ENCODE data around the gene FBXO7.

Gene FBXO7

DNA sequence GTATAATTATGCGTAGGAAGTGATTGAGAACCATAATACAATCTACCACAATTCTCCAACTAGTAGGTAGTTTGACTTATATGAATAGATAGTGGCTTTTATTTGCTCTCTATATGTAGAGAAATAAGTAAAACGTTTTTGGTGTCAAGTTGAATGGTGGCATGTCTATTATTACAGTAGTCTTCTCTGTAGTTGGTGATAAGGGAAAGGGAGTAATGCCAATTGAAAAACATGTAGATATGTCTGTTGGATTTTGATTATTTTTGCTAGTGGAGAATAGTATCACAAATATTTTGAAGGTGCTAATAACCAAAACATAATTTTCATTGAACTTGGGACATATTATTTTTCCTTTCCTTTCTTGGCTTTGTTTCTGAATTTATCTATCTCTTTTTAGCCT is 17.5 kb downstream of the FBXO7 start:
- DNase-seq = no peak

DNA sequence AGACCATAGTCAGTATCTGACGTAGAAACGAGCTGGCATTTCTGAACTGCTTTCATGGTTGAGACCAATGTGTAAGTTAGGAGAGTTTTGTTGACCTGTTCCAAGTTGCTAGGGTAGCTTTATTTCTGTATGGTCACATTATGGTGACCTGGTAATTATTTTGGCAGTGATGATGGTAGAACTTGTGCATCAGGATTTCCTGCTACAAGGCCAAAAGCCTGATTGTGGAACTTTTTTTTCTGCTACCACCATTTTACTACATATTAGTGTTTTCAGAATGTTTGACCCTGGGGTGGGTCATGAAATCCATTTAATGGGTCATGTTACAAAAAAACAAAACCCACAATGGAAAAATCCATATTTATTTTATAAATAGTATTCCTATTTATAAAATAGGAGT is 18.9 kb downstream of the FBXO7 start:
- no peak for DNase-seq

DNA sequence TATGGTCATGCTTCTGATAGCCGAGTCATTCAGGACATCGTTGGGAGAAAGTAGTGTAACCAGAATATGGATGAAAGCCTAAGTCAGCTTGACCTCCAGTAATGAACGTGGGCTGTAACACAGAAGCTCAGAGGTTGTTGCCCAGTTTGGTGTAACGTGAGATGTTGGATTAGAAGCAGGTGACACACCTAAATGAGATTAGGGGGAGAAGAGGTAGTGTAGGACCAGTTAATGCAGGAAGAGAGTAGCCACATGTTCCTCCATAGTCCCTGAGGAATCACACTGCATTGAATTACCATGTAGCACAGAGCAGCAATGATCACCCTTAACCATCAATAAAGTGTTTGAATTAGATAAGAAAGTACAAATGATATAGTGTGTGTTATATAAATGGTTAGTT is 20.4 kb downstream of the FBXO7 start:
- DNase-seq = no peak

DNA sequence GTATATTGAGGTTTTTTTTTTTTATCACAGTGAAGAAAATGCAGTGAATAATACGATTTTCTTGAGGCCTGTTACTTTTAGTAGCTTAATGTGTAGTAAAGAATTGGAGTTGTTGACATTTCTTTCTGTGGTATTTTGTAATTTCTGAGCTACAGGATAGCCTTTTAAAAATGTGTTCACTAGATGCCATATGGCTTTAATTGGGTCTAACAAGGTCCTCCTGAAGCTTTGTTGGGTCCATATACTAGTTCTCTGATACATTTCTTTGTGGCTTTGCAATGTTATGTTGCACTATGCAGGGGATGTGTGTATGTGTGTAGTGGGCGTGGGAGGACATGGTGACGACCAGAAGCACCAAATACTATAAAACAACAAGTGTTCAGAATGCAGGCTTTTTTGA is 25.1 kb downstream of the FBXO7 start:
- no peak for DNase-seq

DNA sequence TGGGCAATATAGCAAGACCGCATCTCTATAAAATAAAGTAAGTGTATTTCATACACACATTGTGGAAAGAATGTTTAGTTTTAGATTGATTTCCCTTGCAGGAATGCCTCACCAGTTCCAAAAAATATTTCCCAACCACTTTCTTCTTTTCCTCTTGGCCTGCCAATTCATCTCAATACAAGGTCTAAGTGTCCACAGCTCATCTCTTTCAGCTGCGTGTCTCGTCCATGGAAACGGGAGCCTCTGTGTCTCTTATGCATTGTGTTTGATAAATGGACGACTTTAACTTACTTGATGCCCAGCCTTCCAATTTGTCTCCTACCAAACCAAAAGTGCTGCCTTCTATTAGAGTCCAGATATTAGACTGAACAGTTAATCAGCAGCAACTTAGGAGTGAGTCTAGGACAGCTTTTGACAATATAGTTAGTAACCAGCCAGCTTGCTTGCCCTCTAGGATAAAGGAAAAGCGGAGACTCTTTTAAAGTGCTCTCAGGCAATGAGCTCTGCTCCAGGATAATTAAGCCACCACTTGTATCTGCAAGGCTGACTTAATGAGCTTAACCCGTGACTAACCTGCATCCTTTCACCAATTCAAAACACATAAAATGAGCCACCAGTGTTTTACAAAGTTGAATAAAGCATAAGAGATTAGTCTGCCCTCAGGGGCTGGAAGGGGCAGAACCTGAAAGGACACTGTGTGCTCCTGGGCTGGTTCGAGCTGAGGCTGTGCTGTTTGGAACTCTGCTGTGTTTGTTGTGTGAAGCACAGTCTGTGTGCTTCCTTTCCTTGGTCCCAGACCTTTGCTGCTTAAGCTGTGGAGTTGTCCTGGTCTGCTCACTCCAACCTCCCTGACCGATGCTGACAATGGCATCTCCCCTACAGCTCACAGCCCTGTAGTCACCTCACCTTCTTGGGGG is 27.5 kb downstream of the FBXO7 start:
- DNase-seq = no peak

DNA sequence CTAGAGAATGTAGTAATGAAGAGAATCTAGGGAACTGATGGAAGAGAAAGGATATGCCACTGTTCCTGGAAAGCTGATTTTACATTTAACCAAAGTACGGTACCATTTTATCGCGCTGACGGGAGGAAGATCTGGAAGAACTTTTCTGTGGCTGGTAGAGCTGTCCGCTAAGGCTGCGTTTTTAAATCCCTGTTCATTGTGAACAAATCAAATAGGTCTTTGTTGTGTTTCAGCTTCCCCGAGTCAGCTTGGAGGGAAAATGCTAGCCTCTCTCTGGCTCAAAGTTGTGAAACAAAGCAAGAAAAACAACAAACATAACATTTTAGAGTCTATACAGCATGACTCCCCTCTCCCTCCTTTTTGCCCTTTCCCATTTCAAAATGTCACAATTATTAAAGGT is 34.4 kb downstream of the FBXO7 start:
- no peak for DNase-seq

DNA sequence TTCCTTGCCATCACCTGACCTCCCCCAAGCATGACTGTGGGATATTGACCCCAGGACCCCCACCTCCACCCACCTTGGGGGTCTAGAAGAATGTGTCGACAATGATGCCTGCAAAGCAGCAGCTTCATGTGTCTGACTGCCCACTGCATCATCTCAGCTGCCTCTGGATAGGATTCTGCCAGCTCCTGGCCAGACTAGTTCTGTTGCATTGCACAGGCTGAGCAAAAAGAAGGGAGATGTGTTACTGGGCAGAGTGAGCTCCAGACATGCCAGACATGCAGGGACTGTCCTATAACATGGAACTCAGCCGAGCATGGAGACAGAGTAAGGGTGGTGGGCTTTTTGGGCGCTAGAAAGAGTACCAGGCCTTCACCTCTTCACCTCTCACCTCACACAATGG is 36.7 kb downstream of the FBXO7 start:
- DNase-seq = no peak

DNA sequence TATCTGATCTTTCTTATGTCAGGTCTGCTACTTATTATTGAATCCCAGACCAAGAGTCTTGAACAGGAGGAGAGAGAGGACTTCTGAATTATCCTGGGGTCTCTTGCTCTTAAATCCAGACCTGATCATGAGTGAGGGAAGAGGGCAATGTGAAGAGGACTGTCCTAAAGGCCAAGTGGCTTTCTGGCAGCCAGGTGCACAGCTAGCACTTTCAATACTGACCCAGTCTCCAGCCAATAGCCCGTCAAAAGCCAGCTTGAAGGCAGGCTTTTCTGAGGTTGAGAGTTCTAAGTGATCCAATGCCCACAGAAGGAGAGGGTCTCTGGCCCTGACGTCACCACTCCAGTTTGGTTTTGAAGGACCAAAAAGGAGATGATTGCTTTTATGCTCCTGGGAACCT is 37.2 kb downstream of the FBXO7 start:
- DNase-seq = no peak

DNA sequence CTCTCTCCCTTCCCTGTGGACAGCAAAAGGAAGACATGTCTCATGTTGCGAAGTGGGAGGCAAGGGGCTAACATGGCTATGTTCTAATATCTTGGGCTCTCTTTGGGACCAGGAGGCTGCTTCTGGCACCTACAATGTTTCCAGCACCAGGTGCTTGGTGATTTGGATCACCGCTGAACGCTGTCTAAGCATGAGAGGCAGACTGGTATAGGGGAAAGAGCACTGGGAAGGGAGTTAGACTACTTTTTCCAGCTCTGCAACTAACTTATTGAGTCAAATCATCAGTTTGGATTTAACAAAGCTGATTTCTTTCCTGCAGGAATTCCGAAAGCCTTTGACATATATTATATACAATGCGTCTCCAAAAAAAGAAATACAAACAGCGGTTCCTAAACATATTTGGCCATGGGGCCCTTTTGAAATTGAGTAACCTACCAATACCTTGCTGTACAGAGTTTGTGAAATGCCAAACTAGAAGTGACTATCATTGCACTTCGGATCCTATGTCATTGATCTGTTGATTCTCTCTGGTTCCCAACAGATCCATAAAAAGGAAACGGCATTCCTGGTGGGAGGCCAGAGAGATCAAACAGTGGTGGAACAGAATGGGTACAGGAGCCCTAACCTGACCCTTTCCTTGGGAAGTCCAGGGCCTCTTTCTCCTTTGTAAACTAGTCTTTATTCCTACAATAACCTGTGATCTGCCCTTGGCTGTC is 37.8 kb downstream of the FBXO7 start:
- no peak for DNase-seq

DNA sequence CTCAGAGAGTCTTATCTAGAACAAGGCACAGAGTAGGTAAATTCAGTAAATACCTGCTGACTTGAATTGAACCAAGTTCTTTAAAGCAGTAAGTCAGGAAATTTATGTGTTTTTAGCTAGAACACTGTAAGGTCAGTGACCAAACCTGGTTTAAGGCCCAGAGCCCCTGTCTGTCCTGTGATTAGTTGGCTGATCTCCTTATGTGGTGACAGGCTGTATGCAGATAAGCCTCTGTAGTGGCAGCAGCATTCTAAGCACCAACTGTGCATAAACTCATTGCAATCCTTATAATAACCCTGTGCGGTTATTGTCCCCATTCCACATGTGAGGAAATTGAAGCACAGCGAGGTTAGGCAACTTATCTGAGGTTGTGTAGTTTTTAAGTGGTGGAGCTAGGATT is 40.5 kb downstream of the FBXO7 start:
- DNase-seq = no peak

DNA sequence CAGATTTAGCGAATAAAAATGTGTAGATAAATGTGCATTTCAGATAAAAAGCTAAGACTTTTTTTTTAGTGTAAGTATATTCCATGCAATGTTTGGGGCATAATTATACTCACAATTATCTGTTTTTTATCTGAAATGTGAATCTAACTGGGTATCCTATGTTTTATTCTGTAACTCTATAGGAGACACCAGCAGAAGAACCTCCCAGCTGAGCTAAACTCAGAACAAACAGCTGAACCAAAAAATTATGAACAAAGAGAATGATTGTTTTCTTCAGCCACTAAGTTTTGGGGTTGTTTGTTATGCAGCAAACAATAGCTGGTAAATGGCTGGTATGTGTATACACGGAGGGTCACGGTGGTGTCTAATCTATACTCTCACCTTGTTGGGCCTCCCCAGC is 42.9 kb downstream of the FBXO7 start:
- no peak for DNase-seq

DNA sequence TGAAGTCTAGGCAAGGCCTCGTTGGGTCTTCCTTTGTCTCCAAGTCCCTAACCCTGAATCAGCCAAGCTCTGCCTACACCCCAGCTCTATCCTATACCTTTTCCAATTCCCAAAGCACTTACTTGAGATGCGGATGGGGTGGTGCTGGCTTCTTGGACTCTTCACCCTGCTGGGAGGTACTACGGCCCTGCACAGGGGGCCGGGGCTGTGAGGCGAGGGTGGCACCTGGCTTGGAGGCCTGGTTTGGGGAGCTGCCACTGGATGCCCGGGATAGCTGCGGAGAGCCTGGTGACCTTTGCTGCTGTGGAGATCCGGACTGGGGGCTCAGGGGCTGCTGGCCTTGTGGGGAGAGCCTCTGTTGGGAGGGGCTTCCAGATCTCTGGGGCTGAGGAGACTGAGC is 43.3 kb downstream of the FBXO7 start:
- no peak for DNase-seq

DNA sequence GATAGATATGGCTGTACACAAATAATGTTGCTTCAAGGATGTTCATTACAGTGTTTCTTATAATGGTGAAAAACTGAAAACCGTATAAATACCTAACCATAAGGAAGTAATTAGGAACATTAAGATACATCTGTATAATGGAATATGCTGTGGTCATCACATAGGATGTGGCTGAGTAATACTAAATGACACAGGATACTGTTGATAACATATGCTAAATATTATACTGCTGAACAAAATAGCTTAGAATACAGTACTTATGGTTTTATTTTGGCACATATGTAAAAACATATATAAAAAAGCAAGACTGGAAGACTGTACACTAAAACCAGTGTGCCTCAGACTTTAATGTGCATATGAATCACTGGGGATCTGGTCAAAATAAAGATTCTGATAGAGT is 43.8 kb downstream of the FBXO7 start:
- no peak for DNase-seq

DNA sequence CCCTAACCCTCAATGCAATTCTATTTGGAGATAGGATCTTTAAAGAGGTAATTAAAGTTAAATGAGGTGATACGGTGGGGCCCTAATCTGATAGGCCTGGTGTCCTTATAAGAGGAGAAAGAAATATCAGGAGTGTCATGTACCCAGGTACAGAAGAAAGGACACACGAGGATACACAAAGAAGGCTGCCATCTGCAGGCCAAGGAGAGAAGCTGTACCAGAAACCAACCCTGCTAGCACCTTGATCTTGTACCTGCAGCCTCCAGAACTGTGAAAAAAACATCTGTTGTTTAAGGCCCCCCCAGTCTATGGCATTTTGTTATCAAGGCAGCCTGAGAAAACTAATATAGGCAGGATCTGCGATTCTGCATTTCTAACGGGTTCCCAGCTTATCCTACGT is 44.2 kb downstream of the FBXO7 start:
- no peak for DNase-seq

DNA sequence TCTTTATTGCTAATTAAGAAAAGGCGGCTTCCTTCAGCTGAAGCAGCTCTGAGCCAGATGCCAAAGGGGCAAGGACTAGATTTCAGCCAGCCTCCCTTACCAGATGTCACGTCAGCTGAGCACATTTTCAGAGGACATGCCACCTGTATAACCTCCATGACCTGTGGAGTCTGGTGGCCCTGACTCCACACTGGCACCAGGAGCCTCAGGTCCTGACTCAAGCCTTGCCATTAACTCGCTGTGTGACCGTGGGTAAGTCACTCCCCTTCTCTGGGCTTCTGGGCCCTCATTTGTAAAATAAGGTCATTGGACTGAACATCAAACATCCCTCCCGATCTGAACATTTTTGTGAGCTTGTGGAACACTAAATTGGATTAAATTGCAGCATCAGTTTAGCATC is 46.0 kb downstream of the FBXO7 start:
- DNase-seq = no peak

DNA sequence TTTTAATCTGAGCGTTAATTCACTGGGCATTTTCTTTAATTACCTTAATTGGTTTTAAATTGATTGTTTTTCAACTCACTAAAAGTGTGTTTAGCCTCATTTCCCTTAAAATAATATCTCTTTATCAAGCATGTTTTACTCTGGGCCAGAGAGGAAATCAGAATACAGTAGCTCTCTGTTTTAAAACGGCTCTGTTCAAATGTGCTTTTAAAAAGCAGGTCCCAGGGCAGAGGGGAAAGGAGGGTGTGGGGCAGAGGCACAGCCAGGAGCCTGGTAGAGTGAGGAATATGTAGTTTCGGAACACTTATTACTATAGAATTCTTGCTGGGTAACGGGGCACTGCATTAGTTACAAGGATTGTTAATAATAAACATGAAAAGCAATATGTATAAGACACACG is 47.6 kb downstream of the FBXO7 start:
- no peak for DNase-seq

DNA sequence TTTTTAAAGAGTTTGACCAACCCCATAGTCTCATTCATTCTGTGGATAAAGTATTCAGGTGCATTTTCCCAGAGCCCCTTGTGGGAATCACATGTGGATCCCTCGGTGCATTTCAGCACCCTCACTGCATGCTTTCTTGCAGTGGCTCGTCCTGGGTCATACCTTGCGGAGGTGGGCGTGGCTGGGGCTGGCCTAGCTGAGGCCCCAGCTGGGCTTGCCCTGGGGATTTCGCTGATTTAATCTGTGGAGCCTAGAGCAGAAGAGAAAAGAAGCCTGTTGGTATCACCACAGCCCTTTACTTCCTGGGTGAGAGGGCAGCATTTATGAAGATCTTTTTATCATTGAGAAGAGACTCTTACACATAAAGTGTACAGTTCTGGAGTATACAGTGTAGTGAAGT is 53.1 kb downstream of the FBXO7 start:
- DNase-seq = no peak

DNA sequence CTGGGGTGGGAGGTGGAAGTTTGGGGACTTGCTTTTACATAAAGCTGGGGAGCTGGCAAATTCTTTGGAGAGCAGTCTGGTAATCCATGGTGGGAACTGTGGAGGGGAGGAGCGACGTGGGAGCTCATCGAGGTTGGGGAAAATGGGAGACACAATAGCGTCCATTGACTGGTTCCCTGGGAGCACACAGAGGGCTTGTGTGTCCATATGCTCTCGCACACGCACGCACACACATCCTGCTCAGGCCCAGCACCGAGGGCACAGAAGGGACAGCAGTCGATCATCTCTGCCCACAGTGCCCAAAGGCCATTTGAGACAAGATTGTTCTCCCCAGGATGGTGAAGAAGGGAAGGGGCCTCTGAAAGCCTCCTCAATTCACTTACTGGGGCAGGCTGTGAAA is 53.7 kb downstream of the FBXO7 start:
- DNase-seq = no peak

DNA sequence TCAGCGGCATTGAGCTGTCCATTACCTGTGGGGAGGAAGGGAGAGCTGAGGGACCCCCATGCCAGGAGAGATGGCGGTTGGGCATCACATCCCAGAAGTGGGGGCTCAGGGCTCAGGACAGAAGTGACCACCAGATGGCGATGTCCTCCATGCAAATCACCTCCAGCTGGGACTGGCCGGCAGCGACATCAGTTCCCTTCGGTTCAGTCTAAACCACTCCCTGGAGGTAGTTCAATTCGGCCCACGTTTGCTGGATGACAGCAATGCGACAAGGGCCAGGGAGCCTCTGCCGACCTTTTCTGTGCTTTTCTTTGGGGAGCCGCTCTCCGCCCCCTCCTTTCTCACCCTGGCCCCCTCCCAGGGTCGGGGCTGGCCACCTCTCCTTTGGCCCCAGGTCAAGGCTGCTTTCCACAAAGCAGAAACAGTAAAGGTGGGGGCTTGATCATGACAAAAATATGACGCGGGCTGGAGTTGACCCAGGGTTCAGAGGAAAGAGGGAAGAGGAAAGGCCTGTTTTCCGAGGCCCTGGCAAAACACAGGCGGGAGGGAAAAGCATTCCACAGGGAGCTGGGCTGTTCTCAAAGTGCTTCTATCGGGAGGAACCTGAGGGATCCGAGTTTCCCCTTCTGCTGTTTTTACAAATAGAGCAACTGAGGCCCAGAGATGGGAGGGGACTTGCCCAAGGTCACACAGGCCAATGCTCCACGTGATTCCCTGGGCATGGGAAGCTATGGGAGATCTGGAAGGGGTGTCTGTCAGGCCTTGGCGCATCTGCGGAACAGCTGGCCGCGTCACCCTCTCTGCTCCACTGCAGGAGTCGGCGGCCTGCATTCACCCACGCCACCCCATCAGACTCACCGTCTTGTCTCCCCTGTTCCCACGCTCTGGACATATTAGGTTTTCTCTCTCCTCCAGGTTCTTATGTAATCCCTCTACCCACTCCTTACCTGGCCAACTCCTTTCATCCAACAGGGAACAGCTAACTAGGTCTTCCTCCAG is 54.7 kb downstream of the FBXO7 start:
- DNase-seq = peak; percentile 12

DNA sequence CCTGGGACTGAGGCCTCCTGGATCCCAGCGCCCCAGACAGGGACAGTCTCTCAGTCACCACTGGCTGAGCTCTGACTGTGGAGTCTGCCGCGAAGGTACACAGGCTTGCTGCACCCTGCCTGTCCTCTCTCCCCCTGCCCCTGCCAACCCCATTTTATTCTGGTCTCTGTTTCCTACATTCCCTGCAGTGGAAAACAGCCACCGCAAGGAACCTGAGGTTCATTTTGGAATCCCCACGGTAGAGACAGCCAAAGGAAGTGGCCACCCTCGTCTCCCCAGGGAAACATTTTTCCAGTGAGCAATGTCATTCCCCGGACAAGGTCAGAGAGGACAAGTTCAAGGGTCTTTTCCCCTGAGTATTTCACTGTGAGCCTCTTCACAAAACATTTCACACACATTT is 56.6 kb downstream of the FBXO7 start:
- DNase-seq = no peak

DNA sequence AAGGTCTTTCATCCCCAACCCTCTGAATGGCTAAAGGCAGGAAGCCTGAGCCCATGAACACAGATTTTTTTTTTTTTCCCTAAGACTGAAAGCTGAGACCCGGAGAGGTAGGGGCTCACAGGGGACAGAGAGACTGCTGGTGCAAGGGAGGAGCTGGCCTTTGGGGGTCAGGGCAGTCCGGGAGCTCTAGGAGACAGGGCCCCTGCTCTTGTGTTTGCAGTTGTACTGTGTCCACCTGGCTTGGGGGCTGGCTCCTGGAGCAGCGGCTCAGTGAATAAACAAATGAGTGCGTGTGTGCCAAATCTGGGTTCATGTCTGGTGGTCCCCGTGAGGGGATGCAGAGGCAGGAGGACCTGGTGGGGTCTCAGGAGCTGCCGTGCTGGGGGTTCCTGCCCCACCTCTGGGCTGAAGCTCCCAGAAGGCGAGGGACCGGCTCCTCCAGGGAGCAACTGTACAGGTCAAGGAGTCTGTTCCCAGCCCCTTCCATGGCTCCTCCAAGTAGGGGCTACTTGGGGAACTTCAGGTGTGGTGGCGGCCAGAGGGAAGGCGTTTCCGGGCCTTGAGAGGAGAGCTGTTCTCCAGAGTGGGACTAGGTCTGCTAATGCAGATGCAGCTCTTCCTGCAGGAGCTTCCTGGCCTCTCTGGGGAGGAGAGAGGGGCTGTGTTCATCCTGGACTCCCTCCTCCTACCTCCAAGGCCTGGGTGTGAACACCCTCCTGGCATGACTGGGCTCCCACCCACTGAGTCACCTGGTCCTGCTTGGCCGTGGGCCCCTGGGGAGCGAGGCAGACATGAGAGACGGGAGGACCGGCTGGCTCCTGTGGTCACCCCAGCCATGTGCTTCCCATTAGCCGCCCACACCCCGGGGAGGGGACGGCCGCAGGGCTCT is 57.6 kb downstream of the FBXO7 start:
- peak; percentile 52 for DNase-seq

DNA sequence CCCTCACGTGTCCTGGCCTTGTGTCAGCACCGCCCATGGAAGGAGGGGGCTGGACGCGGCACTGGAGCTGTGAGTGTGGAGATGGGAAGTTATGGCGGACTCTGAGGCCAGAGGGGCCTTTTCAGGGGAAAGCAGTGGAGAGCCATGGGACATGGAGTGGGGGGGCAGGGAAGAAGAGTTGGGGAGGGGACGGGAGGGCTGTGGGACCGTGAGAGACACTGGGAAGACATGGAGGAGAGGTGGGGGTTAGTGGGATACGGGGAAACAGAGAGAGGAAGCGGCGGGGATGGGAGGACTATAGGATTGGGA is 58.2 kb downstream of the FBXO7 start:
- no peak for DNase-seq
